ENCODE data around the gene DHX35. TPM values are rescaled to one million over a fixed set of nuclear protein-coding genes. Genes with fewer than 3 reads are reported as not detected.

DHX35 gene
- total and polyA plus RNA-seq, 2 of the 4 experiments (the other 2 are of a cell fraction): 9.1 to 13.5 TPM

- H2AK5ac ChIP-seq (ENCODE audit: low read depth, low read length): no peak overlapping the region
- H3K36me3 ChIP-seq (ENCODE audit: control insufficient read depth, insufficient read depth, low read length): peaks cover 9% of the 10 kb centered on the region
- no peak overlapping the region for H2BK15ac ChIP-seq (ENCODE audit: low read depth, low read length)
- no peak overlapping the region for H3K9ac ChIP-seq (ENCODE audit: low read depth, low read length)
- no peaks in the 10 kb centered on the region for H3K4me1 ChIP-seq (ENCODE audit: control insufficient read depth, insufficient read depth, low read length)
- no peak overlapping the region for H3K4me3 ChIP-seq (ENCODE audit: insufficient read depth, low read depth, low read length)
- no peak overlapping the region for H3K23ac ChIP-seq (ENCODE audit: low read depth, low read length)
- no peaks in the 10 kb centered on the region for H3K9me3 ChIP-seq (ENCODE audit: control insufficient read depth, insufficient read depth, low read length)
- no peak overlapping the region for H4K91ac ChIP-seq (ENCODE audit: insufficient read depth, low read depth, low read length)
- no CpG with 5 or more reads among the region's 3 CpGs for WGBS, 2 experiments (ENCODE audit: extremely low coverage in 2 of 2, insufficient read length in 1 of 2)
- intact Hi-C loops (cut with micrococcal nuclease) (no loop called here), dilution Hi-C loops (cut with HindIII; ENCODE audit: low sequenced_read_pairs, unreplicated experiment) (no loop called here), in situ Hi-C loops (cut with MboI; ENCODE audit: low sequenced_read_pairs) (no loop called here)
- H2AK9ac ChIP-seq (replicated peaks; ENCODE audit: low read depth, low read length, poor library complexity): no peak overlapping the region
- H2BK120ac ChIP-seq (ENCODE audit: low read depth, low read length): no peak overlapping the region
- H2BK5ac ChIP-seq (ENCODE audit: low read depth, low read length, poor library complexity, severe bottlenecking): no peak overlapping the region
- H2BK20ac ChIP-seq (ENCODE audit: low read depth, low read length): no peak overlapping the region
- H3K14ac ChIP-seq (replicated peaks; ENCODE audit: low read depth, low read length): no peak overlapping the region
- H3K27ac ChIP-seq (ENCODE audit: insufficient read depth, low read length): no peak overlapping the region
- H4K20me1 ChIP-seq (ENCODE audit: insufficient read depth, low read length): no peaks in the 10 kb centered on the region
- H4K5ac ChIP-seq (ENCODE audit: low read depth, low read length): no peak overlapping the region
- H3K27me3 ChIP-seq (ENCODE audit: control insufficient read depth, insufficient read depth, low read length): no peaks in the 10 kb centered on the region
- H3K18ac ChIP-seq (ENCODE audit: low read depth, low read length): no peak overlapping the region
- CTCF ChIA-PET: no interaction called here
- no peak overlapping the region for H3K4ac ChIP-seq (ENCODE audit: low read depth, low read length)
- H3K56ac ChIP-seq (ENCODE audit: extremely low read depth, insufficient read depth, low read length): no peak overlapping the region
- no peak overlapping the region for H4K8ac ChIP-seq (ENCODE audit: low read depth in 2 of 2, low read length in 2 of 2)
- H3K4me2 ChIP-seq (ENCODE audit: low read depth, low read length): no peak overlapping the region
- peaks cover 12% of the 10 kb centered on the region for H3K9me1 ChIP-seq (ENCODE audit: insufficient read depth, low read length)
- BruUV-seq (replicated peaks): no TSS peak
- H2AFZ ChIP-seq (replicated peaks; ENCODE audit: low read length, poor library complexity): no peak overlapping the region
- no peak for DNase-seq
- POLR2A ChIA-PET (ENCODE audit: unreplicated experiment): no interaction called here
- ATAC-seq (ENCODE audit: low read depth): no peak
- TF ChIP-seq RCOR1 (IDR thresholded peaks at IDR 0.05; ENCODE audit: insufficient replicate concordance, low read length): no peak
- no peak for TF ChIP-seq SMC3 (IDR thresholded peaks at IDR 0.05; ENCODE audit: low read depth, low read length)
- no peak for TF ChIP-seq ELK1 (IDR thresholded peaks at IDR 0.05; ENCODE audit: borderline replicate concordance, low read depth, low read length)
- TF ChIP-seq RFX5 (IDR thresholded peaks at IDR 0.05; ENCODE audit: low read depth, low read length): no peak
- no peak for TF ChIP-seq CHD1 (IDR thresholded peaks at IDR 0.05; ENCODE audit: low read depth, low read length)
- TF ChIP-seq CTCF (conservative IDR thresholded peaks at IDR 0.05; ENCODE audit: low read depth, low read length): no peak
- TF ChIP-seq MAZ (IDR thresholded peaks at IDR 0.05; ENCODE audit: borderline replicate concordance, low read depth, low read length): no peak
- TF ChIP-seq BHLHE40 (IDR thresholded peaks at IDR 0.05; ENCODE audit: low read depth, low read length): no peak
- no peak for TF ChIP-seq FOS (IDR thresholded peaks at IDR 0.05; ENCODE audit: low read depth, low read length)
- TF ChIP-seq POLR2A (IDR thresholded peaks at IDR 0.05; ENCODE audit: low read depth, low read length): no peak
- no peak for TF ChIP-seq MXI1 (IDR thresholded peaks at IDR 0.05; ENCODE audit: borderline replicate concordance, low read depth, low read length)
- no peak for TF ChIP-seq MAFK (IDR thresholded peaks at IDR 0.05; ENCODE audit: low read depth, low read length)
- no peak for TF ChIP-seq NFE2L2 (IDR thresholded peaks at IDR 0.05; ENCODE audit: low read depth, low read length)
- TF ChIP-seq USF2 (IDR thresholded peaks at IDR 0.05; ENCODE audit: low read depth, low read length): no peak
- TF ChIP-seq RAD21 (IDR thresholded peaks at IDR 0.05; ENCODE audit: low read length): no peak
- no peak for TF ChIP-seq CEBPB (IDR thresholded peaks at IDR 0.05; ENCODE audit: low read depth, low read length)
- peaks cover 31 to 34% of the 10 kb centered on the region in 2 experiments for H3K79me1 ChIP-seq (ENCODE audit: low read depth in 1 of 2, low read length in 2 of 2)
These were observed 15.3 kb upstream of the DHX35 start for GRCh38 chr20:38946836-38947235.

All from IMR-90 (cell line).